ENCODE measurements around the gene NHLH1. TPM values are rescaled to one million over a fixed set of nuclear protein-coding genes. Genes with fewer than 3 reads are reported as not detected.

NHLH1 gene
- total and polyA plus RNA-seq, 2 donors (not counting 1 experiment from before 2014, with no cell fraction given): 0.27 to 0.39 TPM

GRCh38 chr1:160367516-160367900 is 637 bp downstream of the NHLH1 start:
- ChIA-PET POLR2A (no interaction called here), CTCF (interaction anchor here (1.8 kb wide), 1 partner anchor 240 kb away, joined by 5 read pairs; no protein-coding TSS in a partner anchor)
- Histone ChIP-seq H3K4me2 (replicated peaks; ENCODE audit: low read depth, low read length, poor library complexity, severe bottlenecking) (no peak overlapping the region), H3K4me1 (ENCODE audit: control insufficient read depth in 2 of 2, insufficient read depth in 2 of 2, low read length in 2 of 2) (no peaks in the 10 kb centered on the region), H3K36me3 (replicated peaks in 1 of 2; ENCODE audit: control extremely low read depth in 1 of 2, control insufficient read depth in 1 of 2, extremely low read depth in 1 of 2, insufficient read depth in 2 of 2, low read length in 1 of 2) (no peaks in the 10 kb centered on the region), H3K27me3 (replicated peaks in 1 of 4; ENCODE audit: control extremely low read depth in 1 of 4, control insufficient read depth in 3 of 4, insufficient read depth in 4 of 4, low read length in 3 of 4) (no peaks in the 10 kb centered on the region), H3K79me2 (ENCODE audit: control insufficient read depth, insufficient read depth, low read length) (no peaks in the 10 kb centered on the region), H3K27ac (ENCODE audit: low read length in 2 of 2) (no peak overlapping the region), H4K20me1 (ENCODE audit: control insufficient read depth, insufficient read depth, low read length, poor library complexity, severe bottlenecking) (no peaks in the 10 kb centered on the region), H3K9me3 (ENCODE audit: control extremely low read depth in 1 of 3, control insufficient read depth in 2 of 3, insufficient read depth in 1 of 3, low read length in 2 of 3) (no peaks in the 10 kb centered on the region), H3K9ac (ENCODE audit: low read length) (no peak overlapping the region), H2AFZ (ENCODE audit: insufficient read depth, low read depth, low read length, poor library complexity, severe bottlenecking) (no peak overlapping the region), H3K4me3 (ENCODE audit: control extremely low read depth in 1 of 5, extremely low read depth in 1 of 5, insufficient read depth in 1 of 5, low read depth in 2 of 5, low read length in 4 of 5) (no peak overlapping the region)
- no peak for DNase-seq
- Mint-ChIP-seq H3K27me3 (no peaks in the 10 kb centered on the region), H3K4me1 (no peaks in the 10 kb centered on the region), H3K9me3 (ENCODE audit: insufficient read depth) (no peaks in the 10 kb centered on the region), H3K27ac (no peak overlapping the region), H3K4me3 (no peak overlapping the region)
- intact Hi-C loops (cut with micrococcal nuclease): no loop called here
- no peak for ATAC-seq (ENCODE audit: low read depth)
- 48% methylated on average over 3 of the region's 4 CpGs for WGBS (ENCODE audit: insufficient coverage)
- TF ChIP-seq CTCF (IDR thresholded peaks at IDR 0.05) (no peak), EZH2 (IDR thresholded peaks at IDR 0.05; ENCODE audit: borderline replicate concordance, insufficient read depth, low read depth, low read length, poor library complexity, severe bottlenecking) (no peak)

- Histone ChIP-seq H3K79me2 (ENCODE audit: control insufficient read depth, insufficient read depth, low read length) (no peaks in the 10 kb centered on the region), H2AFZ (ENCODE audit: insufficient read depth, low read depth, low read length, poor library complexity, severe bottlenecking) (no peak overlapping the region), H3K27ac (ENCODE audit: low read length in 2 of 2) (no peak overlapping the region), H3K27me3 (replicated peaks in 1 of 4; ENCODE audit: control extremely low read depth in 1 of 4, control insufficient read depth in 3 of 4, insufficient read depth in 4 of 4, low read length in 3 of 4) (no peaks in the 10 kb centered on the region), H4K20me1 (ENCODE audit: control insufficient read depth, insufficient read depth, low read length, poor library complexity, severe bottlenecking) (no peaks in the 10 kb centered on the region), H3K9ac (ENCODE audit: low read length) (no peak overlapping the region), H3K4me2 (replicated peaks; ENCODE audit: low read depth, low read length, poor library complexity, severe bottlenecking) (no peak overlapping the region), H3K4me3 (ENCODE audit: control extremely low read depth in 1 of 5, extremely low read depth in 1 of 5, insufficient read depth in 1 of 5, low read depth in 2 of 5, low read length in 4 of 5) (no peak overlapping the region), H3K9me3 (ENCODE audit: control extremely low read depth in 1 of 3, control insufficient read depth in 2 of 3, insufficient read depth in 1 of 3, low read length in 2 of 3) (no peaks in the 10 kb centered on the region), H3K36me3 (replicated peaks in 1 of 2; ENCODE audit: control extremely low read depth in 1 of 2, control insufficient read depth in 1 of 2, extremely low read depth in 1 of 2, insufficient read depth in 2 of 2, low read length in 1 of 2) (no peaks in the 10 kb centered on the region), H3K4me1 (ENCODE audit: control insufficient read depth in 2 of 2, insufficient read depth in 2 of 2, low read length in 2 of 2) (no peaks in the 10 kb centered on the region)
- ChIA-PET POLR2A (no interaction called here), CTCF (interaction anchor here (0.5 to 1.8 kb wide), 4 partner anchors 9 to 239 kb away, joined by 3 to 8 read pairs (median 5); no protein-coding TSS in a partner anchor)
- intact Hi-C loops (cut with micrococcal nuclease): no loop called here
- TF ChIP-seq CTCF (IDR thresholded peaks at IDR 0.05): no peak
- no peak for TF ChIP-seq EZH2 (IDR thresholded peaks at IDR 0.05; ENCODE audit: borderline replicate concordance, insufficient read depth, low read depth, low read length, poor library complexity, severe bottlenecking)
- DNase-seq (no peak), ATAC-seq (ENCODE audit: low read depth) (no peak)
- Mint-ChIP-seq H3K4me3 (no peak overlapping the region), H3K27ac (no peak overlapping the region), H3K27me3 (no peaks in the 10 kb centered on the region), H3K4me1 (no peaks in the 10 kb centered on the region), H3K9me3 (ENCODE audit: insufficient read depth) (no peaks in the 10 kb centered on the region)
- WGBS (ENCODE audit: insufficient coverage): 100% methylated on average over 1 of the region's 4 CpGs
Observed at GRCh38 chr1:160367934-160368923, 1.4 kb downstream of the NHLH1 start.

Data from B cell (primary cell).